Sigmoid colon (tissue), 7 donors: Measurements from ENCODE around the gene AASDH. TPM values are rescaled to one million over a fixed set of nuclear protein-coding genes. Genes with fewer than 3 reads are reported as not detected.

Source experiments
- DNase-seq: peaks from one replicate; pipeline ENCODE4 v3.0.0-alpha.2; 2019
- H3K27ac ChIP-seq, 4 donors: fragments of 200-600 bp; sonication (generic); one replicate each; pipeline ENCODE4 v1.5.1; 2016 to 2019; ENCODE audit warnings: mild to moderate bottlenecking in 1 of 4
- H3K27me3 ChIP-seq, 3 donors: fragments of 200-600 bp; sonication (generic); one replicate each; pipeline ENCODE4 v1.5.1; 2019; ENCODE audit warnings: mild to moderate bottlenecking in 1 of 3
- H3K36me3 ChIP-seq, 4 donors: fragments of 200-600 bp; sonication (generic); one replicate each; pipeline ENCODE4 v1.5.1; 2016 to 2019
- H3K4me1 ChIP-seq, 4 donors: fragments of 200-600 bp; sonication (generic); one replicate each; pipeline ENCODE4 v1.5.1; 2017 to 2019
- H3K4me3 ChIP-seq, 4 donors: fragments of 200-600 bp; sonication (generic); one replicate each; pipeline ENCODE4 v1.5.1; 2017 to 2019; ENCODE audit warnings: mild to moderate bottlenecking in 2 of 4, moderate library complexity in 1 of 4
- H3K9me3 ChIP-seq, 4 donors: fragments of 200-600 bp in 3 of 4; sonication (generic) in 3 of 4; one replicate each; pipeline versions ENCODE4 v1.5.1 to v1.6.1; 2013 to 2019
- EP300 ChIP-seq, 4 donors: sonication (generic); formaldehyde crosslinking; IDR thresholded peaks; one replicate each; pipeline ENCODE4 v1.6.1; 2017; ENCODE audit warnings: antibody characterized with exemption in 4 of 4
- POLR2A ChIP-seq, 2 donors: fragments of 450-650 bp; IDR thresholded peaks; one replicate each; pipeline ENCODE4 v1.6.1; 2016; ENCODE audit warnings: antibody characterized with exemption in 2 of 2, mild to moderate bottlenecking in 2 of 2, moderate library complexity in 2 of 2
- POLR2AphosphoS5 ChIP-seq, 4 donors: sonication (generic); formaldehyde crosslinking; IDR thresholded peaks; one replicate each; pipeline ENCODE4 v1.6.1; 2017; ENCODE audit warnings: antibody characterized with exemption in 4 of 4
- WGBS, 2 donors: extraction: QIAGEN DNeasy Blood & Tissue Kit; methylation state at CpG; one replicate each; pipeline ENCODE4 v1.1.7; 2013; 5-methylcytosine and 5-hydroxymethylcytosine counted together
- intact Hi-C: fragments of 100-400 bp; cut with DNase I; formaldehyde crosslinking; loops from one replicate; pipeline ENCODE4 v1.15.1; 2023
- polyA plus RNA-seq, 3 donors: library from polyadenylated mRNA; stranded (reverse); fragments of 200-250 nt; gene quantifications; one replicate each; pipeline ENCODE4 v1.2.3, GENCODE V29; 2013
- total RNA-seq, 4 donors: library from RNA; depleted of rRNA; stranded (reverse); fragments of >200 nt; gene quantifications; one replicate each; pipeline ENCODE4 v1.1.0, GENCODE V29; 2016
- TF ChIP-seq, protein P1 (sequence below), 4 experiments: fragments of 450-650 bp in 3 of 4; fragments of 200-600 bp in 1 of 4; IDR thresholded peaks; one replicate each; pipeline ENCODE4 v1.5.1; 2016 to 2019; ENCODE audit warnings: antibody characterized with exemption in 4 of 4, mild to moderate bottlenecking in 3 of 4, moderate library complexity in 2 of 4
- donor health status: healthy with polysubstance abuse.
- donor health status: Bipolar disorder and iron deficiency.
- donor health status: healthy.

The AASDH gene
- total and polyA plus RNA-seq, 7 donors = 3.2 to 13.4 (median 5.5) TPM

DNA sequence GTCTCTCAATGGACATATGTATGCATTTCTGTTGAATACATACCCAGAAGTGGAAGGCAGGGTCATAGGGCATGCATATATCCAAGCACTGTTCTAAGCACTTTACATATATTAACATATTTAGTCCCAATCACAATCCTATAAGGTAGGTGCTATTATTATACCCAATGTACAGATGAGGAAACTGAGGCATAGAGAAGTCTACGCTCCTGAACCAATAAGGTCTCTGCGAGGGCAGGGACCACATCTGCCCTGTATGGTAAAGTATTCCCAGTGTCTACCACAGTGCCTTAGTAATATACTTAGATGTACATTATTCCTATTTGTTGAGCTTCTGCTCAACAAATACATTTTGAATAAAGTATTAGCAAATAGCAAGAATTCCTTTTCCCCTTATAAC, 42.9 kb upstream of the AASDH start:
- WGBS, 2 donors = 95 to 98% methylated on average over 2 of the region's 2 CpGs
- intact Hi-C loops = loop anchor here (10.0 kb wide), 1 partner anchor 225 kb away; no protein-coding TSS in a partner anchor
- TF ChIP-seq POLR2A (IDR thresholded peaks at IDR 0.05) (no peak), POLR2AphosphoS5 (IDR thresholded peaks at IDR 0.05) (no peak), EP300 (IDR thresholded peaks at IDR 0.05) (no peak)
- TF ChIP-seq, protein P1, sequence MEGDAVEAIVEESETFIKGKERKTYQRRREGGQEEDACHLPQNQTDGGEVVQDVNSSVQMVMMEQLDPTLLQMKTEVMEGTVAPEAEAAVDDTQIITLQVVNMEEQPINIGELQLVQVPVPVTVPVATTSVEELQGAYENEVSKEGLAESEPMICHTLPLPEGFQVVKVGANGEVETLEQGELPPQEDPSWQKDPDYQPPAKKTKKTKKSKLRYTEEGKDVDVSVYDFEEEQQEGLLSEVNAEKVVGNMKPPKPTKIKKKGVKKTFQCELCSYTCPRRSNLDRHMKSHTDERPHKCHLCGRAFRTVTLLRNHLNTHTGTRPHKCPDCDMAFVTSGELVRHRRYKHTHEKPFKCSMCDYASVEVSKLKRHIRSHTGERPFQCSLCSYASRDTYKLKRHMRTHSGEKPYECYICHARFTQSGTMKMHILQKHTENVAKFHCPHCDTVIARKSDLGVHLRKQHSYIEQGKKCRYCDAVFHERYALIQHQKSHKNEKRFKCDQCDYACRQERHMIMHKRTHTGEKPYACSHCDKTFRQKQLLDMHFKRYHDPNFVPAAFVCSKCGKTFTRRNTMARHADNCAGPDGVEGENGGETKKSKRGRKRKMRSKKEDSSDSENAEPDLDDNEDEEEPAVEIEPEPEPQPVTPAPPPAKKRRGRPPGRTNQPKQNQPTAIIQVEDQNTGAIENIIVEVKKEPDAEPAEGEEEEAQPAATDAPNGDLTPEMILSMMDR (IDR thresholded peaks at IDR 0.05) = no peak
- Histone ChIP-seq H3K36me3 (no peaks in the 10 kb centered on the region), H3K4me3 (no peak overlapping the region), H3K4me1 (peaks cover 0 to 16% (median 11%) of the 10 kb centered on the region in 4 donors), H3K27ac (no peak overlapping the region), H3K9me3 (no peaks in the 10 kb centered on the region), H3K27me3 (no peaks in the 10 kb centered on the region)
- no peak for DNase-seq

DNA sequence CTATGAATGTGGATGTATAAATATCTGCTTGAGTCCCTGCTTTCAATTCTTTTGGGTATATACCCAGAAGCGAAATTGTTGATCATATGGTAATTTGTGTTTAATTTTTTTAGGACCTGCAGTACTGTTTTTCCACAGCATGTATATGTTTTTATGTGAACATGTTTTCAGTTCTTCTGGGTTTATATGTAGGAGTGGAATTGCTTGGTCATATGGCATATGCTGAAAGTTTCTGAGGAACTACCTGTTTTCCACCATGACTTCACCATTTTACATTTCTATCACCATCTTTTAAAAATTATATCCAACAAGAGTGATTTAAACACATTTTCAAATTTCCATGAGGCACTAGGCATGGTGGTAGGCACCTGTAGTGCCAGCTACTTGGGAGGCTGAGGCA, 39.9 kb upstream of the AASDH start:
- intact Hi-C loops = no loop called here
- H3K9me3 ChIP-seq = no peaks in the 10 kb centered on the region
- 98% methylated on average over 1 of the region's 1 CpG for WGBS, 2 donors
- no peaks in the 10 kb centered on the region for H3K4me1 ChIP-seq
- no peak for DNase-seq
- no peaks in the 10 kb centered on the region for H3K27me3 ChIP-seq
- no peak overlapping the region for H3K4me3 ChIP-seq
- TF ChIP-seq EP300 (IDR thresholded peaks at IDR 0.05) (no peak), POLR2A (IDR thresholded peaks at IDR 0.05) (no peak), POLR2AphosphoS5 (IDR thresholded peaks at IDR 0.05) (no peak)
- TF ChIP-seq, protein P1 (IDR thresholded peaks at IDR 0.05) = no peak
- H3K27ac ChIP-seq = no peak overlapping the region
- H3K36me3 ChIP-seq = no peaks in the 10 kb centered on the region

DNA sequence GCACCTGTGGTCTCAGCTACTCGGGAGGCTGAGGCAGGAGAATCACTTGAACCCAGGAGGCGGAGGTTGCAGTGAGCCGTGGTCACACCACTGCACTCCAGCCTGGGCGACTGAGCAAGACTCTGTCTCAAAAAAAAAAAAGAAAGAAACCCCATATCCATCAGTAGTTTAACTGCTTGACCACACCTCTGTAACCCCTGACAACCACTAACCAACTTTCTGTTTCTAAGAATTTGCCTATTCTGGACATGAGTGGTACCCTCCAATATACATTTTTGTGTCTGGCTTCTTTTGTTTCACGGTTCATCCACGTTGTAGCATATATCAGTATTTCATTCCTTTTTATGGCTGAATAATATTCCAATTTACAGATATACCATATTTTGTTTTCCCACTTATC, 39.0 kb upstream of the AASDH start:
- intact Hi-C loops = no loop called here
- H3K9me3 ChIP-seq = no peaks in the 10 kb centered on the region

DNA sequence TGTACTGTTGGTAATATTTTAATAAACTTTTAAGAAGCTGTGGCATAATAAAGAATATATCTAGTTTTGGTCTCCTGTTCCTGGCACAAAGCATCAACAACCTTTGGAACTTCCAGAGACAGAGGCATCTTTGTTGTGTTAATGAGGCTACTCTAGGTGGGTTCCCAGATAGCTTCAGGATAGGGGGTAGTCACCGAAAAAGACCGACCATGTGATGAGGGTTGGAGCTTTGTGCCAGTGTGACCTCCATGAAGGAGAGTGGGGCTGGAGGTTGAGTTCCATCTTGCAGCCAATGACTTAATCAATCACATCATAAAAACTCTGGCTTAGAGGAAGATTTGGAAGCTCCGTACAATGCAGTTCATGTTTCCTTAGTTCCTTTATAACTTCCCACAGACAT, 38.2 kb upstream of the AASDH start:
- TF ChIP-seq EP300 (IDR thresholded peaks at IDR 0.05) = no peak
- TF ChIP-seq POLR2A (IDR thresholded peaks at IDR 0.05) = no peak
- no peak for TF ChIP-seq POLR2AphosphoS5 (IDR thresholded peaks at IDR 0.05)
- TF ChIP-seq, protein P1 (IDR thresholded peaks at IDR 0.05) = no peak
- no peak for DNase-seq
- H3K9me3 ChIP-seq = no peaks in the 10 kb centered on the region

More for the DNA sequence above, 39.0 kb upstream of the AASDH start:
- Histone ChIP-seq H3K27ac (no peak overlapping the region), H3K36me3 (no peaks in the 10 kb centered on the region), H3K27me3 (no peaks in the 10 kb centered on the region), H3K4me3 (no peak overlapping the region), H3K4me1 (no peaks in the 10 kb centered on the region)
- TF ChIP-seq, protein P1 (IDR thresholded peaks at IDR 0.05) = no peak
- TF ChIP-seq EP300 (IDR thresholded peaks at IDR 0.05) = no peak
- TF ChIP-seq POLR2AphosphoS5 (IDR thresholded peaks at IDR 0.05) = no peak
- TF ChIP-seq POLR2A (IDR thresholded peaks at IDR 0.05) = no peak
- no peak for DNase-seq
- 92 to 96% methylated on average over 6 of the region's 6 CpGs for WGBS, 2 donors

More for the DNA sequence above, 38.2 kb upstream of the AASDH start:
- 88 to 90% methylated on average over 3 of the region's 3 CpGs for WGBS, 2 donors
- no peaks in the 10 kb centered on the region for H3K36me3 ChIP-seq
- no peaks in the 10 kb centered on the region for H3K27me3 ChIP-seq
- H3K4me3 ChIP-seq = no peak overlapping the region
- H3K27ac ChIP-seq = no peak overlapping the region
- intact Hi-C loops = loop anchor here (2.0 kb wide), 2 partner anchors 43 to 411 kb away; no protein-coding TSS in a partner anchor
- H3K4me1 ChIP-seq = no peaks in the 10 kb centered on the region
